Measurements from ENCODE around the gene COPS8. TPM values are rescaled to one million over a fixed set of nuclear protein-coding genes. Genes with fewer than 3 reads are reported as not detected.

Gene COPS8
- total RNA-seq, 3 donors from 2014 or later (not counting 1 experiment from before 2014, with no cell fraction given), result 51.8 to 57.9 (median 53.9) TPM

- TF ChIP-seq CTCF (IDR thresholded peaks at IDR 0.05), result no peak
- no peaks in the 10 kb centered on the region for H3K9me3 Mint-ChIP-seq
Observed at GRCh38 chr2:237116431-237116830, 30.7 kb downstream of the COPS8 start.

DNA sequence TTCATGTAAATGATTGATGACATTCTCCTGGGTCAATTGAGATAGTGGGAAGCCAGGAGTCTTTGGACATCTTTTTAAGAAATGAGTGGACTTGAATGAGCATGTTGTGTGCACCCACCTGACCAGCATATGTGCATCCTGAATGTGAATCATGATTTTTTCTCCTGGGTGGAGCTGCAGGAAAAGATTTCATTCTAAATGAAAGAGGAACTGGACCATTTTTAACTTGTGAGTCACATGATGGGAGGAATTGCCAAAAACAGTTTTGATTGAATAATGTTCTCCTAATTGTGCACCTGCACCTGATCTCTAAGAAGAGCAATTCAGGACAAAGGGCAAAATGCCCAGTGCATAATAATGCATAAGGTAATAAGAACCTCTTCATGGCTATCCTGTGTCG is 32.3 kb downstream of the COPS8 start:
- Mint-ChIP-seq H3K36me3 (no peaks in the 10 kb centered on the region), H3K27me3 (ENCODE audit: low read depth in 2 of 2) (no peaks in the 10 kb centered on the region), H3K9me3 (no peaks in the 10 kb centered on the region), H3K27ac (no peak overlapping the region), H3K4me3 (no peak overlapping the region), H3K4me1 (no peaks in the 10 kb centered on the region)
- H3K27me3 ChIP-seq (ENCODE audit: control insufficient read depth, insufficient read depth, low read length), result no peaks in the 10 kb centered on the region
- H3K4me1 ChIP-seq (ENCODE audit: control insufficient read depth, insufficient read depth, low read length), result no peaks in the 10 kb centered on the region
- H3K4me3 ChIP-seq (ENCODE audit: low read length), result no peak overlapping the region
- no peaks in the 10 kb centered on the region for H3K36me3 ChIP-seq (ENCODE audit: control insufficient read depth, insufficient read depth, low read length)
- ATAC-seq, result no peak
- H3K27ac ChIP-seq (ENCODE audit: low read length), result no peak overlapping the region
- no peaks in the 10 kb centered on the region for H3K9me3 ChIP-seq (ENCODE audit: control insufficient read depth, insufficient read depth, low read length)
- intact Hi-C loops (cut with micrococcal nuclease), result no loop called here
- DNase-seq, result no peak
- 92% methylated on average over 1 of the region's 1 CpG for WGBS (ENCODE audit: insufficient coverage)
- TF ChIP-seq CTCF (IDR thresholded peaks at IDR 0.05), result no peak

More at GRCh38 chr2:237116431-237116830, 30.7 kb downstream of the COPS8 start:
- Histone ChIP-seq H3K9me3 (ENCODE audit: control insufficient read depth, insufficient read depth, low read length) (no peaks in the 10 kb centered on the region), H3K36me3 (ENCODE audit: control insufficient read depth, insufficient read depth, low read length) (no peaks in the 10 kb centered on the region), H3K4me3 (ENCODE audit: low read length) (no peak overlapping the region), H3K27me3 (ENCODE audit: control insufficient read depth, insufficient read depth, low read length) (no peaks in the 10 kb centered on the region), H3K4me1 (ENCODE audit: control insufficient read depth, insufficient read depth, low read length) (no peaks in the 10 kb centered on the region), H3K27ac (ENCODE audit: low read length) (no peak overlapping the region)
- no peak overlapping the region for H3K27ac Mint-ChIP-seq
- 100% methylated on average over 2 of the region's 2 CpGs for WGBS (ENCODE audit: insufficient coverage)
- DNase-seq (no peak), ATAC-seq (no peak)
- intact Hi-C loops (cut with micrococcal nuclease), result no loop called here
- no peaks in the 10 kb centered on the region for H3K4me1 Mint-ChIP-seq
- no peaks in the 10 kb centered on the region for H3K27me3 Mint-ChIP-seq (ENCODE audit: low read depth in 2 of 2)
- H3K4me3 Mint-ChIP-seq, result no peak overlapping the region
- no peaks in the 10 kb centered on the region for H3K36me3 Mint-ChIP-seq

GRCh38 chr2:237118561-237119155 is 33.0 kb downstream of the COPS8 start:
- Mint-ChIP-seq H3K9me3 (no peaks in the 10 kb centered on the region), H3K4me3 (no peak overlapping the region), H3K4me1 (no peaks in the 10 kb centered on the region), H3K36me3 (no peaks in the 10 kb centered on the region), H3K27ac (no peak overlapping the region), H3K27me3 (ENCODE audit: low read depth in 2 of 2) (no peaks in the 10 kb centered on the region)
- Histone ChIP-seq H3K9me3 (ENCODE audit: control insufficient read depth, insufficient read depth, low read length) (no peaks in the 10 kb centered on the region), H3K36me3 (ENCODE audit: control insufficient read depth, insufficient read depth, low read length) (no peaks in the 10 kb centered on the region), H3K4me3 (ENCODE audit: low read length) (no peak overlapping the region), H3K27ac (ENCODE audit: low read length) (no peak overlapping the region), H3K4me1 (ENCODE audit: control insufficient read depth, insufficient read depth, low read length) (no peaks in the 10 kb centered on the region), H3K27me3 (ENCODE audit: control insufficient read depth, insufficient read depth, low read length) (no peaks in the 10 kb centered on the region)
- ATAC-seq, result no peak
- intact Hi-C loops (cut with micrococcal nuclease), result no loop called here
- no peak for TF ChIP-seq CTCF (IDR thresholded peaks at IDR 0.05)
- DNase-seq, result no peak
- WGBS (ENCODE audit: insufficient coverage), result 75% methylated on average over 5 of the region's 6 CpGs

GRCh38 chr2:237120916-237121315 is 35.2 kb downstream of the COPS8 start:
- DNase-seq (no peak), ATAC-seq (no peak)
- H3K36me3 ChIP-seq (ENCODE audit: control insufficient read depth, insufficient read depth, low read length), result no peaks in the 10 kb centered on the region
- no peak for TF ChIP-seq CTCF (IDR thresholded peaks at IDR 0.05)
- no peaks in the 10 kb centered on the region for H3K9me3 ChIP-seq (ENCODE audit: control insufficient read depth, insufficient read depth, low read length)
- H3K4me3 Mint-ChIP-seq, result no peak overlapping the region
- H3K27ac Mint-ChIP-seq, result no peak overlapping the region
- H3K4me1 ChIP-seq (ENCODE audit: control insufficient read depth, insufficient read depth, low read length), result no peaks in the 10 kb centered on the region
- H3K4me3 ChIP-seq (ENCODE audit: low read length), result no peak overlapping the region
- H3K9me3 Mint-ChIP-seq, result no peaks in the 10 kb centered on the region
- H3K36me3 Mint-ChIP-seq, result no peaks in the 10 kb centered on the region
- no peak overlapping the region for H3K27ac ChIP-seq (ENCODE audit: low read length)
- 90% methylated on average over 4 of the region's 4 CpGs for WGBS (ENCODE audit: insufficient coverage)
- intact Hi-C loops (cut with micrococcal nuclease), result no loop called here
- no peaks in the 10 kb centered on the region for H3K27me3 ChIP-seq (ENCODE audit: control insufficient read depth, insufficient read depth, low read length)
- H3K27me3 Mint-ChIP-seq (ENCODE audit: low read depth in 2 of 2), result no peaks in the 10 kb centered on the region
- no peaks in the 10 kb centered on the region for H3K4me1 Mint-ChIP-seq
